M059J (cell line): ENCODE results near the gene SLC35F3. TPM values are rescaled to one million over a fixed set of nuclear protein-coding genes. Genes with fewer than 3 reads are reported as not detected.
A peak's percentile ranks its signal among the peaks of the same experiment; 100 is the strongest.
"Not testable (repeated sequence)": the region's sequence is repeated elsewhere in the genome, so short reads cannot be mapped to it uniquely, and the experiment has no call there.

Source experiments
- DNase-seq: peaks from one replicate; pipeline ENCODE4 v3.0.0-alpha.2; 2012; ENCODE audit warnings: low read depth
- total RNA-seq: library from RNA; depleted of rRNA; stranded (reverse); fragments of >200 nt; shearing (Covaris generic); gene quantifications from 2 replicates; pipeline ENCODE4 v1.2.3, GENCODE V29; 2014

SLC35F3 gene
- total RNA-seq, 1 experiment from 2014 or later = 0.64 TPM

- DNase-seq = no peak
Observed at GRCh38 chr1:234286206-234286605, 381.7 kb downstream of the SLC35F3 start.

- DNase-seq = peak; percentile 10
Observed at GRCh38 chr1:234288946-234289345, 384.5 kb downstream of the SLC35F3 start.

- DNase-seq = no peak
Observed at GRCh38 chr1:234289538-234290305, 385.2 kb downstream of the SLC35F3 start.

- no peak for DNase-seq
Observed at GRCh38 chr1:234292011-234292410, 387.5 kb downstream of the SLC35F3 start.

- no peak for DNase-seq
Observed at GRCh38 chr1:234292548-234292947, 388.1 kb downstream of the SLC35F3 start.

- no peak for DNase-seq
Observed at GRCh38 chr1:234294109-234294817, 389.8 kb downstream of the SLC35F3 start.

- DNase-seq = no peak
Observed at GRCh38 chr1:234295068-234295467, 390.6 kb downstream of the SLC35F3 start.

GRCh38 chr1:234295626-234296025, 391.1 kb downstream of the SLC35F3 start:
- DNase-seq = no peak

- DNase-seq = no peak
Observed at GRCh38 chr1:234296496-234296895, 392.0 kb downstream of the SLC35F3 start.

- no peak for DNase-seq
Observed at GRCh38 chr1:234297668-234298067, 393.2 kb downstream of the SLC35F3 start.

- DNase-seq = no peak
Observed at GRCh38 chr1:234300096-234300495, 395.6 kb downstream of the SLC35F3 start.

GRCh38 chr1:234301663-234302062, 397.2 kb downstream of the SLC35F3 start:
- not testable (repeated sequence) for DNase-seq

GRCh38 chr1:234302354-234302962, 398.0 kb downstream of the SLC35F3 start:
- DNase-seq = no peak

- no peak for DNase-seq
Observed at GRCh38 chr1:234303231-234303630, 398.8 kb downstream of the SLC35F3 start.

GRCh38 chr1:234307726-234308125, 403.2 kb downstream of the SLC35F3 start:
- no peak for DNase-seq

GRCh38 chr1:234309243-234309597, 404.7 kb downstream of the SLC35F3 start:
- DNase-seq = no peak

GRCh38 chr1:234309598-234310459, 405.4 kb downstream of the SLC35F3 start:
- DNase-seq = peak; percentile 71

- DNase-seq = no peak
Observed at GRCh38 chr1:234310460-234310817, 406.0 kb downstream of the SLC35F3 start.

- DNase-seq = no peak
Observed at GRCh38 chr1:234311414-234311813, 406.9 kb downstream of the SLC35F3 start.

- peak; percentile 16 for DNase-seq
Observed at GRCh38 chr1:234313171-234313570, 408.7 kb downstream of the SLC35F3 start.

GRCh38 chr1:234315091-234315541, 410.6 kb downstream of the SLC35F3 start:
- peak; percentile 80 for DNase-seq

- no peak for DNase-seq
Observed at GRCh38 chr1:234315588-234315987, 411.1 kb downstream of the SLC35F3 start.
